CD4-positive, alpha-beta T cell treated with Interleukin-4 for 4 hours (primary cell): ENCODE results near the gene IGF2BP1.
"Not testable (repeated sequence)": the region's sequence is repeated elsewhere in the genome, so short reads cannot be mapped to it uniquely, and the experiment has no call there.

ENCODE experiments used
- DNase-seq: peaks from one replicate; pipeline ENCODE4 v3.0.0-alpha.2; 2020

Gene IGF2BP1

DNA sequence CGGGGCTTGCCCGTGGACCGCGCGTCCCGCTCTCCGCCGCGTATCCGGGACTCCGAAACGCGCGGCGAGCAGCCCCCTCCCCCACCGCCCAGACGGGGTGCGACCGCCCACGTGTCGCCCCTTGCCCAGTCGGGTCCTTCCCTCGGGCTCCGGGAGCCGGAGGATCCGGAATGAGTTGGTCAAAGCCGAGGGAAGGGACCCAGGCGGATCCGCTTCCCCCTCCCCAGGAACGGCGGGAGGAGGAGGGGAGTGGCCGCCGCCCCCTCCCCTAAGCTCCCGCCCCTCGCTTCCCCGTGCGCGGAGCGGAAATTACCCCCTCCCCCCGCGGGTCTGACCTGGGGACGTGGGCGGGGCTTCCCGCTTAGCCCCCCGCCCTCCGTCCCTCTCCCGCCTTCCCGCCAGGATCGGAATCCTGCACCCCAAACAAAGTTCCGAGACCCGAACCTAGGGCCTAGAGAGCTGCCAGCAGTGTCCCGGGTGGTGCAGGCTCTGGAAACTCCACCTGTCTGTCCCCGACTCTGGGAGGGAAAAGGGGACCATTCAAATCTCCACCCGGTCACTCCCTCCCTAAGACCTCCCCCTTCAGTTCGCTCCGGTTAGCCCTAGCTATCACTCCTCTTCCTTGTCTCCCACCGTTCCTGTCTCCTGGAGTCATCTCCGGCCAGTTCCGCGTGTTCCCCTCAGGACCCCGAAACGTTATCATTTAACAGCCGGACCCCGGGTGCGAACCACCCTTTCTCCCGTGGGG is 1.0 kb upstream of the IGF2BP1 start:
- no peak for DNase-seq

DNA sequence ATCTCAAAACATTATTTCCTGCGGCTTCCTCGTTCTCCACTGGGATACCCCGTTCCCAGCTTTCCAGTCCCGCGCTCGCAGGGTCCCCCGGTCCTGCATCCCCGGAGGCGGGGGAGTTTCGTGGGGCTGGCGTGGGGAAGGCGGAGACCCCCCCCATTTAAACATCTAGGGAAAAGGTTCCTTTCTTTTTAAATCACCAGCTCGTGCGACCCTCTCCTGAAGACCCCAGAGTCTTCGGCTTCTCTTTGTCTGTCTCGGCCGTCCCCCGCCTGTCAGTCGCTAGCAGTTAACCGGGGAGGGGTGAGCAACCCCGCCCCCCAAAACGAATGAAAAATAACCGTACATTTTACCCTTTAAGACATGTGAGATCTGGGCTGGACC is 473 bp upstream of the IGF2BP1 start:
- DNase-seq: no peak

DNA sequence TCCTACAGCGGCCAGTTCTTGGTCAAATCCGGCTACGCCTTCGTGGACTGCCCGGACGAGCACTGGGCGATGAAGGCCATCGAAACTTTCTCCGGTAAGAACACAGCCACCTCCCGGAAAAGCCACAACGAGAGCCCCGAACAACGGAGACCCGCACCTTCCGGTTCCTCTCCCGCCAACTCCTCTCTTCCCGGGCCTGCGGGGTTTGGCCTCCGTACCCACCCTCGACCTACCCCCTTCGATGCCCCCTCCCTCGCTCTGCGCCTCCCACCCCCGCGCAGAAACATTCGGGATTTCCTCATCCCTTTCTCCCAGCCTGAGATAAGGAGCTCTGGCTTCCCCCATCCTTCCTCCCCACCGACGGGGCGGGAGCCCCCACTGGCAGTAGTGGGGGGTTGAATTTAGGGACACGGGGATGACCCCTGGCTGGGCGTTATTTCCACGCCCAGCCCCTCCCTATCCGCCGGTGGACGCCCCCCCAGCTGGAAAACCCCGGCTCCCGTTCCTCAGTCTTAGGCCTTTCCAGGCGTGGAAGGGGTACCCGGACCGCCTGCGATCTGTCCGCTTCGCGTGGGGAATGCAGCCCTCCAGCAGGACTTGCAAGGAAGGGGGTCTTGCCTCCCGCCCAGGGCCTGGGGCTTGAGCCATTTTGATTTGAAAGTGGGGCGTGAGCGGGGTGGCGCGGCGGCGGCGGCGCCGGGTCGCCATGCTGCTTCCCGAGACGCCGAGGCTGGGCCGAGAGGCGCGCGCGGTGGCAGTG is 822 bp downstream of the IGF2BP1 start:
- DNase-seq: no peak

DNA sequence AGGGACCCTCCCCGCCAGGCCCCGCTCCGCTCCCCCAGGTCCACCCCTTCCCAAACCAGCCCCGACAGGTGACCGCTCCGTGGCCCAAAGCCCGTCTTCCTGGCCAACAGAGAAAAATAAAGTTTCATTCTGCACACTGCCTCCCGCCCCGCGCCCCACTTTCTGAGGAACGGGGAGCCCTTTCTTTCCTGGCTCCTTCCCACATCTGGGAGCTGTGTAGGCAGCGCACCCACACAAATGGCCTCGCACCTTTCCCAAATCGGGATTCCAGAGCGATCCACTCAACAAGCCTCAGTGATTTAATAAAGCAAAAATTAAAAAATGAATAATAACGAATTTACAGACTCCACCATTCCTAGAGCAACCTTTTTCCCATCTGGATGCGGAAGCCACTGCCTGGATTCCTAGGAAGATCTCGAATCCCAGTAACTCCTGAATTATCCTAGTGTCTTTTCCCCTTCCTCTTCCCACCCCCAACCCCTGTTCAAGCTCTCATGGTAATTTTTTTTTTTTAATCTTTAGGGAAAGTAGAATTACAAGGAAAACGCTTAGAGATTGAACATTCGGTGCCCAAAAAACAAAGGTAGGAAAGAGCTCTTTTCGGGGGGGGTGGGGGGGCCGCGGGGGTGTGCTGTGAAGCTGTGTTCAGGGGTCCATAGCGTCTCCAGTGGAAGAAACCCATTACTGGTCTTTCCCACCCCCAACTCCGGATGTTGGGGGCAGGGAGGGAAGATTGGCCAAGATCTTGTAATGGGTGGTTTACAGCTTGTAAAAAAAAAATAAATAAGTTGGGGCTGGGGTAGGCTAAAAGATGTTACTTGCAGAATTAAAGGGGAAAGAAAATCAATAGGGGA is 1.6 kb downstream of the IGF2BP1 start:
- no peak for DNase-seq

DNA sequence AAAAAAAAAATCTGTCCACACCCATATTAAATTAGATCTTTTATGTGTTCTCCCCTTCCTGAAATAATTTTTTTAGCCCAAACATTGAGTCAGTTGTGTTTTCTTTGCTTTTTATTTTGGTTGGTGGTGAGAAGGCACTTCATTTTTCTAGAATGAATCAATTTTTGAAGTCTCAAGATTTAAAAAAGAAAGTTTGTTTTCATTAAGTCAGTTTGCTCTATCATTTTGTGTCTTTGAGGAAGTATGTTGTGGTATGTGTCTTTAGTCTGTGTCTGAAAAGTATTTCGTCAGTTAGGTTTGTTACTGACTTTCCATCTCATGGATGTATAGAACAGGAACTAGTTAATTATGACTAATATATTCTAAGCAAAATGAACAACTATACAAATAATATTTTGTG is 3.8 kb downstream of the IGF2BP1 start:
- DNase-seq: no peak

DNA sequence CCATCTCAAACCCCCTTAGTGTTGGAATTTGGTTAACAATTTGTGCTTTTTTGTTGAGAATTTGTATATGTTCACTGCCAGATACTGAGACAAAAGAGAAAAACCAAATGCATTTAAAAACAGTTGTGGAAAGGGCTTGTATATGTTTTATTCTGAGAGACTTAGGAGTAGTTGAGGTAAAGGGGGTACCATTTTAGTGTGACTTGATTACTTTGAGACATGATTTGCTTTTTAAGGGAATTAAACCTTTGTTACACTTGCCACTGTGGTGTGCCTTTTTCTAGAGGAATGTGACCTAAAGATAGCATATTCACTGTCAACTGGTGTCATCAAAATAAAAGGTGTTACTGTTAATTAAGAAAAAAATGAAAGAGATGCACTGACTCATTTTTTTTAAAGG is 4.5 kb downstream of the IGF2BP1 start:
- no peak for DNase-seq

DNA sequence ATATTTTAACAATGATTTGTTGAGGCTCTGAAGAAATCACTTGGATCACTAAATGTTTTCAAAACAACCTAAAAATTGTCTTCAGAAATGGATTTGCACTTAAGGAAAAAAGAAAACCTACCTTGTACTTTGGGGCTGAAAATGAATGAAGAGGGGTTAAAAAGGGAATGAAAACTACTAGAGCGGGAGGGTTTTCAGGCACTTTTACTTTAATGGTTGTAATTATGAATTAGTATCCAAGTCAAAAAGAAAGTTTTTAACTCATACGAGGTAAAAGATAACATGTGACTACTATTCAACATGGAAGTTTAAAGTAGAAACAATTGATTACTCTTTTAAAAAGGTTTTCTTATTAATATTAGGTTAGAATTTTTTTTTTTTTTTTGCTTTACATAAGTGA is 5.1 kb downstream of the IGF2BP1 start:
- no peak for DNase-seq

DNA sequence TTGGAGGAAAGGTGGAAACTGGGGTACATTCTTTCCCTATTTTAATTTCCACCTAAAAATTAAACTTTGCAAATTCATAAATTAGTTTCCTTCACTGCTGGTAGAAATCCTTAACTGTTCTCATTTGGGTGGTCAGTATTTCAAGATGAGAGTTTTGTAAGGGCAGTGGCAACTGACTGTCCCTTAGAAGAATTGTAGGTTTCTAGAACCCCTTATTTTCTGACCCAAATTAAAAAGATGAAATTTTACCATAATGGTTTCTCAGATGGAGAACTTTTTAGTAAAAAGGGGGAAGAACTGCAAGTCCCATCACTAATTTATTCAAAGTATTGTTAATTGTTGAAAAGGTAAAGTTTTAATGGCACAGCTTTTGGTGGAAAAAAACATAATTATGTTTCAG is 5.6 kb downstream of the IGF2BP1 start:
- no peak for DNase-seq

DNA sequence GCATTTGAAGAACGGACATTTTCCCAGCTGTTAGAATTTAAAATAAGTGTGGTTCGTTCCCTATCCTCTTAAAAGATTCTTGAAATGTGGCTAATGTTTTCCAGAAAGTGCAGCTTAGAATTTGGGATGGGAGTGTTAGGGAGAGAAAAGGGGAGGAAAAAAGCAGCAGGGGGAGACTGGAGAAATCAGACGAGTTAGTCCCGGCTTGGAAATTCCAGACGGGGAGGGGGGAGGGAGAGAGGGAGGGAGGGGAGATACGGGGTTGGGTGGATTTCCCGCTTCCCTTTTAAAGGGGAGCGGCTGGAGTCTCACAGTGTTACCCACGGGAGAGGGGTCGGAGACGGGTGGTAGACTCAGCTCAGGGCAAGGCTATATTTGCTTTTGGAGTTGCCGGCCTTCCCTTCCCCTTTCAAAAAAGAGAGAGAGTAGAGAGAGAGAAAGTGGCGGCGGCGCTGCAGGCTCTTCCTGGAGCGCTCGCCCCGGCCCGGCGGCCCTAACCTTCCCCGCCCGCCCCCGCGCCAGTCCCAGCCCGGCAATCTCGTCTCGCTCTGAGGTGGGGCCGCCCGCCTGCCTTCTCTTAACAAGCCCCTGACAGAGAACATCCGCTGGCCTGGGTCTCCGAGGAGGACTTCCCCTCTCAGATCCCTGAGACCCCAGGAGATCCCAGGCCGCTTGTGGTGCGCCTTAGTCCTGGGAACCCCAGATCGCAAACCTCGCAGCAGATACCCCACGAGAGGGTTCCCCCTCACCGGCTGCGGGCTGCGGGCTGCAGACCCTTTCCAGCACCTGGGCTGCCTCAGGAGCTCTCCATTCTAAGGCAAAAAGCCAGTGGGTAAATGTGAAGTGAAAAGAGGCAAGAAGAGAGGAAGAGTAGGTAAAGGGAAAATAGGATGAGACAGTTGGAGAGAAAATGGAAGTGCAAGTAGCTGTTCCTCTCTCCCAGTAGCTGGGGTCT is 6.6 kb downstream of the IGF2BP1 start:
- no peak for DNase-seq

DNA sequence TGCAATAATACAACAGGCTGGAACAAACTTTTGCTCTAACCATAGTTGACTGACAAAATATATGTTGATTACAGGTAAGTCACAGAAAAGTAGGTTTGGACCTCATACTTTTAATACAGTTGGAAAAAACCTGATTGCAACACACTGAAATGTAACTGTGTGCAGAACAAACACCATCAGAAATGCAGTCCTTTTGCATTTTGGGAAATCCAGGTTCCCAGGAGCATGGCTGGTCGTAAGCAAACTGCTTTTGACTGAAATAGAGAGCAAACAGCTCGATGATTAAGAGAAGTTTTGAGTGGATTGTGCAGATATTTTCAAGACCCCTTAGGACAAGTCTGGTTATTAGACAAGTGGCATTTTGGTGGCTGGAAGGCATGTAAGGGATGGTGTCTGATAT is 8.0 kb downstream of the IGF2BP1 start:
- DNase-seq: no peak

DNA sequence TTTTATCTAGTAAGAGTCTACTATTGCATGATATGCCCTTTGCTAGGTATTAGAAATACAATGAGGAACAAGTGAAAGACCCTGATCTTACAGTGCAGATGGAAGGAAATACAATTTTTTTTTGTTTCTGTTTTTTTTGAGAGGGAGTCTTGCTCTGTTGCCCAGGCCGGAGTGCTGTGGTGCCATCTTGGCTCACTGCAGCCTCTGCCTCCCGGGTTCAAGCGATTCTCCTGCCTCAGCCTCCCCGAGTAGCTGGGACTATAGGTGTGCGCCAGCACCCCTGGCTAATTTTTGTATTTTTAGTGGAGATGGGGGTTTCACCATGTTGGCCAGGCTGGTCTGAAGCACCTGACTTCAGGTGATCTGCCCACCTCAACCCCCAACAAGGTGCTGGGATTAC is 11.7 kb downstream of the IGF2BP1 start:
- not testable (repeated sequence) for DNase-seq

DNA sequence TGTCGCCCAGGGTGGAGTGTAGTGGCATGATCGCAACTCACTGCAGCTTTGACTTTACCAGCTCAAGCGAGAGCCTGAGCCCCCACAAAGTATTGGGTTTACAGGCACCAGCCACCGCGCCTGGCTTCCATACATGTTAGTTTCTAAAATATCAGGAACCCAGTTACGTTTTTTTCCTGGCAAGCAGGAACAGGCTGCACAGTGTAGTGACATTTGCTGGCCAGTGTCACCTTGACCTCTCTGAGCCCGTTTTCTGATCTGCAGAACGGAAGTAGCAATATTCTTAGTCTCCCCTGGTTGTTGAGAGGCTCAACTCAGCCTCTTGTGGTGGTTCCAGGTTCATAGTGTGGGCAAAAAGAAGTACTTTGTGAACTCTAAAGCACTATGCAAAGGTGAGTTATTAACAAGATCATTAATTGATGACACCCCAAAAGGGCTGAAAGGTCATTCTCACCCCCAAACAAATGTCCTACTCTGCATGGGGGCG is 15.6 kb downstream of the IGF2BP1 start:
- DNase-seq: no peak

DNA sequence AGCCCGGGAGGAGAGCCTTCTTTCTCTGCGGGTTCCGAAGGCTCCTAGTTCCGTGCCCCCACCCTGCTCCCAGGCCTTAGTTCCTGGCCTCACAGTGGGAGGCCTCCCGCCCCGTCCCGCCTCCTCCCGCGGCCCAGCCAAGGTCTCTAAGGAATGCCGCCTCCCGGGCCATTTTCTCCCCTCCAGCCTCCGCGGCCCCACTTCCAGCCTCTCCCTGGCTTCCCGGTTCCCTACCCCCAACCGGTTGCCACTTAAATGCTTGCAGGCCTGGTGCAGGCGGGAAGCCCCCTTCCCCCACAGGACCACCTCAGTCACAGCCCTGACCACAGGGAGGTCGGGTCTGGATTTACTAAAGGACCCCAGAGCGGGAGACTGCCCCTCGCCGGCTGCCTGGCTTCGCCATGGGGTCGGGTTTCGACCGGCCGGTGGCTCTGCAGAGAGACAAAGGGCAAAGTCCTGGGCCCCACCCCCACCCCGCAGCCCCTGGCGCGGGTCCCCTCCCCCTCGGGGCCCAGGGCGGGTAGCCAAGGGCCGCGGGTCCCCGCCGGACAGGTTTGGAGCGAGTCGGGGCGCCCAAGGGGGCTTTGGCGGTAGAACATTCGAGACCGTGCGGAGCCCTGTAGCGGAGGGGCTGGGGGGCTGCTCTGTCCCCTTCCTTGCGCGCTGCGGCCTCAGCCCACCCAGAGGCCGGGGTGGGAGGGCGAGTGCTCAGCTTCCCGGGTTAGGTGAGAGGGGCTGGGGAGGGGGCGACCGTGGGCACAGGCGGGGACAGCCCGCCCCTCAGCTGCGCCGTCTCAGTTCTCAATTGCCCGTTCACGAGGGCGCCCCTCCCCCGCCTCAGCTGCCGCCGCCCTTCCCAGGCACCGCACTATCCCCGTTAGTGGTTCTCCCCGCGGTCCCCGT is 16.4 kb downstream of the IGF2BP1 start:
- DNase-seq: no peak

DNA sequence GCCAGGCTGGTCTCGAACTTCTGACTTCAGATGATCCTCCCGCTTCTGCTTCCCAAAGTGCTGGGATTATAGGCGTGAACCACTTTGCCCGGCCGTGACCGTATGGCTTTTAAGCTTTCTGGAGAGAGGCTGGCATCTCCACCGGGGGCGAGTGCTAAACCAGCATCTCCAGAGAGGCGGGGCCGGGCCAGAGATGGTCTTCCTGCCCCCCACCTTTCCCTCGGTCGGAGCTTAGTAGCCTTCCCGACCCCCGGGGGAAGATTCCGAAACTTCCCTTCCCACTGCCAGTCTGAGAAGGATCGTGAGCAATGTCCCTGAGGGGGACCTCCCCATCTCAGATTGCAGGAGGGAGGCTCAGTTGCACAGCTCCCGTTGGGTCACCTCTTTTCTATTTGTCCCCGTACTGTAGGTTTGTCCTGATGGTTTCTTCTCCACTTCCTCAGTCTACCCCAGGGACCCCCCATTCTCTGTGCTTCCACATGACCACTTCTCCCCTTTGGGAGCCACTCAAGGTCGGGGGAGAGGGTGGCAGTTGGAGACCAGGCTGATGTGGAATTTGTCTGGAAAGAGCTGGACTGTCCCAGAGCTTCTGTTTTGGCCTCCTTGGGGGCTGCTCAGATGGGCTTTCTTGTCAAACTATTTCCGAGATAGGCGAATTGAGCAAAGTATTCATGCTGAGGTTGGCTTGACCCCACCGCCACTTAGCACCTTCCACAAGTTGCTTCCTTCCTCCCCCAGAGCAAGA is 18.2 kb downstream of the IGF2BP1 start:
- DNase-seq: no peak

DNA sequence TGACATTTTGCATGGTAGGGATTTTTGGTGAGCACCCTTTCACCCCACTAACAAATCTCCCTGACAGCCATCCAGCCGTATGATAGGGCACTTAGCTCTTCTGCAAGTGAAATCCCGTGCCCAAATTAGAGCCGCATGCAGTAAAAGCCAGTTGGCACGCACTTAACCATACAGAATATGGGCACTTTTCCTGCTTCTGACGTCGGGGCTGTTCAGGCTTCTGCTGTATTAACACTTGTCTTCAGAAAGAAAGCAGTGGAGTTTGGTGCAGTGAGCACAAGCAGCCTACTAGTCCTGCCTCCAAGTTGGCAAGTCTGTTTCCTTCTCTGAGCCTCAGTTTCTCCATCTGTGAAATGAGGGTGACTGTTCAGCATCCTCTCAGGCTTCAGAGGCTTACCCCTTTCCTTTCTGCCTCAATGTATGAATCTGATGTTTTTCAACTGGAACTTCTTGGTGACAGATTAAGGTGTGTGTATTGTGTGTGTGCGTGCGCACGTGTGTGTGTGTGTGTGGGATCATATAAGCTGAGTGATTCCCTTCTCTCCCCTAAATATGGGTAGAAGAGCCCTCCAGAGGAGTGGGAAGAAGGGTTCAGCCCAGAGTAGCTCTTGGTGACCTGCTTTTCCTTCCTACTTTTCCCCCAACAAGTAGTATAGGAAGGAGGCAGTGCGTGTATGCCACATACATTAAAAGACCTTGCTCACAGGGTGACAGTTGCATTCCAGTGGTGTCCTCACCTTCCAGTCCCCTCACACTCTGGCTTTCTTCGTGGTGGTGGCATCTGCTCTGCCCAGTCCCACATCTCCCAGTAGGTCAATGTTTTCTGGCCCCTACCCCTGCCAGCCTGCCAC is 19.0 kb downstream of the IGF2BP1 start:
- no peak for DNase-seq

DNA sequence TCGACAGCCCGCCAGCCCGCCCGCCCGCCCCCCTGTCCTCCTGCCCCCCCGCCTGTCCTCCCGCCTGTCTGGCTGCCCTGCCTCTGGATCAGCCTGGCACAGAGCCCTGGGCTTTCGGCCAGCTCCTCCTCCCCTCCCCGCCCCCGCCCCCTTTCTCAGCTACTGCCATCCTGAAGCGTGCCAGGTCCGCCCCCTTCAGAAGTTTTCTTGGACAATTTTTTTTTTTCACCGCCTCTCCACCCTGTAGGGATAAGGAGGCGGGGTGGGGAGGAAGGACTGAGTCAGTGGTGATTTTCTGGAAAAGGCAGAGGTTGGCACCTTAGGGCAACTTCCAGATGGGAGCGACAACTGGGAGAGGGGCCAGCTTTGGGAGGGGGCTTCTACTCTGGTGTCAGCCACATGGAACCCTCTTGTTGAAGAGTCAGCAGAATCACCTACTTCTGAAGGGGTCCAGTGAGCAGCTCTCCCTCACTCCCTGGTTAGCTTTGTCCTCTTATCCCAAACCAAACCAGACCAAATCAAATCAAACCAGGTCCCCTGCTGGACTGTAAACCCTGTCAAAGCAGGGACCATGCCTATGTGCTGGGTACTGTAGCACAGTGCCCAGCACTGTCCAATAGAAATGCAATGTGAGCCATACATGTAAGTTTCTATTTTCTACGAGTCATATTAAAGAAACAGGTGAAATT is 19.7 kb downstream of the IGF2BP1 start:
- no peak for DNase-seq

DNA sequence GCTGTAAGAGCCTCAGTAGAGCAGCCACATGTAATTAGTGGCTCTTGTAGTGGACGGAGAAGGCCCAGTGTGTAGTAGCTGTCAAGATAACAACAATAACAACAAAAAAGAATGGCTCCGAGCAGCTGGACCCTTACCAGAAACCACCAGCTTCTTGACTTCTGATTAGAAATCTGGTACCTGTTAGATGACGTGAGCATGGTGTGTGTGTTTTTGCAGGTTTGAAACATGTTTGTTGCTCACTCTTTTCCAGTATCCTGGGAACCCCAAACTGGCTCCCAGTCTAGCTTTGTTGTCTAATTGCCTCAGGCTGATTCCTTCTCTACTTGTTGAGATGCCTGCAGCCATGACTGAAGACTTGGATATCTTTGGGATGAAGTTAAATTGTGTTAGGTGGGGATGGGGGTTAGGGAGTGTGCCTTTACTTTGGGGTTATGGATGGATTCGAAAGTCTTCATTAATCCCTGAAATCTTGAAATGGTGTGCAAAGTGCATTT is 21.0 kb downstream of the IGF2BP1 start:
- DNase-seq: no peak

DNA sequence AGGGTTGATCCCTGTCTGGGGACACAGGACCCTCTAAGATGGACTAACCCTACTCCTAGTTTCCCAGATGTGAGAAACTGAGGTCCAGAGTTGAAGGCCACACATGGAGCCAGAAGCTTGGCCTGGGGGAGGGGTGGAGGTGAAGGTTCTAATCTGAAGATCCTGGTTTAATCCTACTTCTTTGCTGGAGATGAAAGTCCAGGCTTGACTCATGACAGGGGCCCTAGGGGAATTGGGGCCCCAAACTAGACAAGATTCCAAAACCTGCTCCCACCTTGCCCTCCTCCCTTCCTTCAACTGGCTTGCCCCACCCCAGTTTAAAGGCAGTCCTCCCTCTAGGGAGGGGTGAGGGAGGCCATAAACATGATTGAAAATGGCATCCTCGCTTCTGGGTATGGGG is 21.6 kb downstream of the IGF2BP1 start:
- DNase-seq: no peak

DNA sequence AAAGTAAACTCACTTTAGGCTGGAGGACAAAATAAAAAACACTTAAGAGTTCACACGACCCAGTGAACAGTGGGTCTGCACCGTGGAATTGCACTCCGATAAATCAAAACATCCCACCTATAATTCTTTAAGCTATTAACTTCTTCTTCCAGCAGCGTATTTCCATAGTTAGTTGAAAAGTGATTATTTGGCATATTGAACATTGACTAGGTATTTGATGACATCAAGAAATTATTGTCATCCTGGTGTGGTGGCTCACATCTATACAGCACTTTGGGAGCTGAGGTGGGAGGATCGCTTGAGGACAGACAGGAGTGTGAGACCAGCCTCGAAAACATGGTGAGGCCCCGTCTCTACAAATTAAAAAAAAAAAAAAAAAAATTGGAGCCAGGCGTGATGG is 23.4 kb downstream of the IGF2BP1 start:
- no peak for DNase-seq
